HG02884 (cell line): ENCODE results near the gene PPP1R8.
"Not testable (repeated sequence)": the region's sequence is repeated elsewhere in the genome, so short reads cannot be mapped to it uniquely, and the experiment has no call there.

Experiments used
- ATAC-seq: cut with Tn5 transposase; IDR thresholded peaks from one replicate; pipeline ENCODE4 v1.9.1; 2021; ENCODE audit warnings: mild to moderate bottlenecking, moderate library complexity; ENCODE audit not compliant: unreplicated experiment

Gene PPP1R8

DNA sequence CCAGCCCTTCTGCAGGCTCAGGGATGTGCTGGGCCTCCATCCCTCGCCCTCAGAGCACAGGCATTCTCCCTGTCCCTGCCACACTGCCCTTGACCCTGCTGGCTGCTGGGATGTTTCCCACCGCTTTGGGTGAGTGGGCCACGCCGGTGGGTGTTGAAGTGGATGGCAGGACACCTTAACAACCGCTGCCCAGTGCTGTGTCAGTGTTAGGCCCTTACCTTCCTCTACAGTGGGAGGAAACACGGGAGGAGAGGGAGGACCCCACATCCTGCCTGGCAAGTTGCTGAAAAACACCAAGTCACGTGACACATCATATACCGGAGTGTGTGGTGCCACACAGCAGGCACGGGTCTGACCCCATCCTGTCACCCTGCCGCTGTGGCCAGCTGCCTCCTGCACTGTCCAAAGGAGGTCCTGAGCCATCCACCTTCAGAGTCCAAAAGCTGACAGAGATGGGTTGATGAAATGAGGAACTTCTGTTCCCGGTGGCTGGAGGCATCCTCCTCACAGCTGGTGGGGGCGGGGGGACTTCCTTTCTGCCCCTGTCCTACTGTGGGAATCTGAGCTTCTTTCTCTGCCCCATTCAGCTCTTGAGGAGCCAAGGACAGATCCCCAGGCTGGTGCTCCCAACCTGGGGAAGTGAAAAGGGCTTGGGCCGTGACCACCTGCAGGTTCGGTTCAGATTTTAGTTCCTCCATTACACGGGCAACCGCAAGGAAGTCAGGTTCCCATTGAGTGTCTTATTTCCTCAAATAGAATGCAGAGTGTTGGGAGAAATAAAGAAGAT, 38.5 kb downstream of the PPP1R8 start:
- ATAC-seq, result no peak

DNA sequence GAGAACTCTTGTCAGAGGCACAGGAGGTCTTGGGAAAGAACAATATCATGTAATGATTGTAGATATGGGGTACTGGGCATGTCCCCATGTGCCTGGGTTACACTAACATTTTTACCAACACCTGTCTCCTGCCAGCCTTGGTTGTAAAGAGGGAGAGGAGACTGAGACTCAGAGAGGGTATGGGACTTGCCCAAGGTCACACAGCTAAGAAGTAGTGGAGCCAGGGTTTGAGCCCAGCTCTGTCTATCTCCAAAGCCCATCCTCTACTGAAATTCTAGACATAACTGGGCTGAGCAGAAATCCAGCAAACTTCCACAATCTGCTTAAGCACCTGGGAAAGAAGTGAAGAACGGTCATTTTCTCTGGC, 39.1 kb downstream of the PPP1R8 start:
- ATAC-seq, result no peak

DNA sequence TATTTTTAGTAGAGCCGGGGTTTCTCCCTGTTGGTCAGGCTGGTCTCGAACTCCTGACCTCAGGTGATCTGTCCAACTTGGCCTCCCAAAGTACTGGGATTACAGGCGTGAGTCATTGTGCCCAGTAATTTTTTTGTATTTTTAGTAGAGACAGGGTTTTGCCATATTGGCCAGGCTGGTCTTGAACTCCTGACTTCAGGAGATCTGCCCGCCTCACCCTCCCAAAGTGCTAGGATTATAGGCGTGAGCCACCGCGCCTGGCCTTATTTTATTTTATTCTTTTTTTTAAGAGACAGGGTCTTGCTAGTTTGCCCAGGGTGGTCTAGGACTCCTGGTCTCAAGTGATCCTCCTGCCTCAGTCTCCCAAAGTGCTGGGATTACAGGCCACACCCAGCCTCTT, 40.5 kb downstream of the PPP1R8 start:
- not testable (repeated sequence) for ATAC-seq

DNA sequence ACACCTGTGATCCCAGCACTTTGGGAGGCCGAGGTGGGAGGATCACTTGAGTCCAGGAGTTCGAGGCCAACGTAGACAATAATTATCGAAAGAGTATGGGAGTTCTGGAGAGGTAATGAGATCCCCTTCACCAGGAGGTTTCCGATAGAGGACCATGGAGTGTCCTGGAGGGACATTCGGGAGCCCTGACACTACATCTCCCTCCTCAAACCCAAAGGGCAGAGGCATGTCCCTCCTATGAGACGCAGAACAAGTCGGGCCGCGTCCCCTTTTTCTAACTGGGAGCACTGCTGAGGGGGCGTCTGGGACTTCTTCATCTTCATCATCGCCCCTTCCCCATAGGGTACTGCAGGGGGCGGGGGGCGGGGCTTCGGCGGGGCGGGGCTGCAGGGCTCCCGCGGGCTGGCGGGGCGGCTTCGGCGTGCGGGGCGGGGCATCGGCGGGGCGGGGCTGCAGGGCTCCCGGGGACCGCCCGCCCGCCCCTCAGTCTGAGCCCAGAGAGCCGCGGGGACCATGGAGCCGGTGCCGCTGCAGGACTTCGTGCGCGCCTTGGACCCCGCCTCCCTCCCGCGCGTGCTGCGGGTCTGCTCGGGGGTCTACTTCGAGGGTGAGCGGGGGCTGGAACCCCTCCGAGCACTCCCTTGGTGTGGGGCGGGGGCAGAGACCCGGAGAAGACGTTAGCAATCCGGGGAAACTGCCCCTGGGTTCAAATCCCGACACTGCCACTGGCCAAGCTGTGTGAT, 41.6 kb downstream of the PPP1R8 start, which contains the start of gene THEMIS2:
Gene THEMIS2, plus strand, starts transcription at position 486 of the 743 bp plus-strand sequence. Its CDS starts 28 bp downstream, at position 514.
- ATAC-seq, result no peak

DNA sequence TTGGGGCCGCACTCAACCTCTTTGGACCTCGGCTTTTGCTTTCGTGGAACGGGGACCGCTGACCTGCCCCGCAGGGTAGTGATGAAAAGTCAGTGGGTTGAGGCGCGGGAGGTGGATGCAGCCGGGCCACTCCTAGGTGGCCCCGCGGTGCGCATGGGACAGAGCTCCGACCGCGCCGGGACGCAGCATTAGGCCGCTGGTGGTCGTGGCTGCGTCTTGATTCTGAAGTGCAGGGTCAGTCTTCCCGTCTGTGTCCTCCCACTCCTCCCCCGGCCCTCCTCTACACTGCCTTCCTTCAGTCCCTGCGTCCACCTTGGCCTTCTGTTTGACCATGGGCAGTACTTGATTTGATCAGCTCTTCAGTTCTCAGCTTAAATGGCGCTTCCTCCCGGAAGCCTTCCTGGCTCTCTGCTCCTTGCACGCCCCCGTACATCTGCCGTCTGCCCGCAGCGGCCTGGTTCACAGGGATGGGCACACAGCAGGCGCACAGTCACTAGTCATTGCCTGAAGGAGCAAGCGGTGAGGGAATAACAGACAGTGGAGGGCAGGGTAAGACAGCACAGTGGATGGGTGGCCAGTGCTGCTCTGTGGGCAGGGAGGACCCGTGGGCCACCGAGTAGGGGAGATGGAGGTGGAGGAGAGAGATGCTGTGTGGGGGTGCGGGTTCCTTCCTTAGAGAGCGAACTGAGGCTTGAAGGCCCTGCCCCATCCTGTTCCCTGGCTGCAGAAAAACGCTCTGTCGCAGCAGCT, 42.4 kb downstream of the PPP1R8 start:
- no peak for ATAC-seq

DNA sequence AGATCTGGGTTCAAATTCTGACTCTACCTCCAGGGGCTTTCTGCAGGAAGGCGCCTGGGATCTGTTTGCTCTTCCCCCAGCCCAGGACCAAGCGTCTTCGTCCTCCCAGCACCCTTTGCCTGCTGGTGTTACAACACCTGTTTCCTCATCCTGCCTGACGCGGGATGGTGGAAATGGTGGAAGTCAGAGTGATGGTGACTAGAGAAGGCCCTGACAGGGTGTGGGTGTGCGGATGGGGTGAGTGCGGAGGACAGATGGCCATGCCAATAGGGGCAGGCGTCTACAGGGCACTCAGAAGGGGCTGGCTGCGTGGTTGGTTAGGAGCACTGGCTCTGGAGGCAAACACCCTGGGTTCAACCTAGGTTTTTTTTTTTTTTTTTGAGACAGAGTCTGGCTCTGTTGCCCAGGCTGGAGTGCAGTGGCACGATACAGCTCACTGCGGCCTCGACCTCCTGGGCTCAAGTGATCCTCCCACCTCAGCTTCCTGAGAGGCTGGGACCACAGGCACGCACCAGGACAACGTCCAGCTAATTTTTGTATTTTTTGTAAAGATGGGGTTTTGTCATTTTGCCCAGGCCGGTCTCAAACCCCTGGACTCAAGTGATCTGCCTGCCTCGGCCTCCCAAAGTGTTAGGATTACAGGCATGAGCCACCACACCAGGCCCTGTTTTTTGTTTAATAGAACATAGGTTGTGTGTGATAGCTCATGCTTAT, 43.2 kb downstream of the PPP1R8 start:
- ATAC-seq, result no peak

DNA sequence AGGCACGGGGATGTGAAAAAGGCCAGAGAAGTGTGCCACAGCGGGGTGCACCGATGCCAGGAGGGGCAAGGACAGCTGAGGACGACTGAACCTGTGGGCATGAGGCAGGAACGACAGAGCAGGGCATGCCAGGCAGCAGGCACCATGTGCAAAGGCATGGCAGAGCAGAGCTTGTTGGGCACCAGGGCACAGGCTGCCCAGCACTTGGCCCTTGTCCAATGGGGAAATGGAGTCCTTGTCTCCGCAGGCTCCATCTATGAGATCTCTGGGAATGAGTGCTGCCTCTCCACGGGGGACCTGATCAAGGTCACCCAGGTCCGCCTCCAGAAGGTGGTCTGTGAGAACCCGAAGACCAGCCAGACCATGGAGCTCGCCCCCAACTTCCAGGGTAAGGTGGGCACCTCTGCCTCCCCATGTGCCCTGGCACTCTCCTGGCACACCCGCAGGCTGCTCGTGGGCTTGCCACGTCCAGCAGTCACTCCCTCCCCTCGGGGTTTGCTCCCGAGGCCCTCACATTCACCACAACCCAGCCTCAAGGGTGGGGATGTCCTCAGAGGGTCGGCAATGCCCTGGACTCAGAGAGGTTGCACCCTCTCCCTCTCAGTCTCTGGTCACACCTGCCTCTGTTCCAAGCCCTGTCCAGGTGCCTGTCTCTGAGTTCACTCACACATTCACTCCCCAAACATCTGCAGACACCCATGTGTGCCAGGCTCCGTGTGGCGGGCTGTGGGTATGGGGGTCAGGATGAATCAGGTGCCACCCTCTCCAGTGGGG, 45.9 kb downstream of the PPP1R8 start:
- no peak for ATAC-seq

DNA sequence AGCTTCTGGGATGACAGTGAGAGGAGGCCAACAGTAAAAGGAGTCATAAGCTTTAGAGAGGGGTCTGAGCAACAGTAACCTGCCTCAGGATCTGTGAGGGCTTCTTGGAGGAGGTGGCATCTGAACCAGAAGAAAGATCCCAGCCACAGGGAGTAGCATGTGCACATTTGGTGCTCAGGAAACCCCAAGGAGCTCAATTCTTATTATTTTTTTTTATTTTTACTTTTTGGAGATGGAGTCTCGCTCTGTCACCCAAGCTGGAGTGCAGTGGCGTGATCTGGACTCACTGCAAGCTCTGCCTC, 46.5 kb downstream of the PPP1R8 start:
- no peak for ATAC-seq

DNA sequence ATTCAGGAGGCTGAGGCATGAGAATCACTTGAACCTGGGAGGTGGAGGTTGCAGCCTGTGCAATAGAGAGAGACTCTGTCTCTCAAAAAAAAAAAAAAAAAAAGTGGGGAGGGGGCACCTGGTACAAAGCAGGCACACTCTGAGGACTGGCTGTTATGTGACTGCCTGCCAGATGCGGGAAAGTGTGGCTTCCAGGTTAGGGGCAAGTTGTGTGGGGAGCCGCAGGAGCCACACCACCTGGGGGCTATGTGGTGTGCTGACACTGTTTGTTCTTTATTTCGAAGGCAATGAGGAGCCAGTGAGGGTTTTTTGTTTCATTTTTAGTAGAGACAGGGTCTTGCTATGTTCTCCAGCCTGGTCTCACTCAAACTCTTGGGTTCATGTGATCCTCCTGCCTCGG, 47.5 kb downstream of the PPP1R8 start:
- ATAC-seq, result no peak

DNA sequence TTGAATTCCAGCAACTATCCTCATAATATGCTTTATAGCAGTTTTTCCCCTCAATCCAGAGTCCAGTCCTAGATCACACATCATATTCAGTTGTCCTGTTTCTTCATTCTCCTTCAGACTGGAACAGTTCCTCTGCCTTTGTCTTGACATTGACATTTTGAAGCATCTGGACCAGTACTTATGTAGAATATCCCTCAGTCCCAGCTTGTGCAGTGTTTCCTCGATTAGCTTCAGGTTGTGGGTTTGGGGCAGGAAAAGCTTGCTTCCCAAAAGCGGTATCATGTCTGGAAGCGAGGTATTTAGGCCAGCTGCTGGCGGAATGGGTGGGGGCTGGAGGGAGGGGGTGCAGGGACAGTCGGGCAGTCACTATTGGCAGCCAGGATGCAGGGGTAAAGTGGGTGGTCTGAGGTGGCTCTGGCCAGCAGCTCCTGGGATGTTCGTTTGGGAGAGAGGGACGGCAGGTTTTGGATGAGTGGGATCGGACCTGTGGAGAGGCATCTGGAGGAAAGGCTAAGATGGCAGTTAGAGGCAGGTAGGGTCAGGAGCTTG, 48.3 kb downstream of the PPP1R8 start:
- ATAC-seq, result no peak

DNA sequence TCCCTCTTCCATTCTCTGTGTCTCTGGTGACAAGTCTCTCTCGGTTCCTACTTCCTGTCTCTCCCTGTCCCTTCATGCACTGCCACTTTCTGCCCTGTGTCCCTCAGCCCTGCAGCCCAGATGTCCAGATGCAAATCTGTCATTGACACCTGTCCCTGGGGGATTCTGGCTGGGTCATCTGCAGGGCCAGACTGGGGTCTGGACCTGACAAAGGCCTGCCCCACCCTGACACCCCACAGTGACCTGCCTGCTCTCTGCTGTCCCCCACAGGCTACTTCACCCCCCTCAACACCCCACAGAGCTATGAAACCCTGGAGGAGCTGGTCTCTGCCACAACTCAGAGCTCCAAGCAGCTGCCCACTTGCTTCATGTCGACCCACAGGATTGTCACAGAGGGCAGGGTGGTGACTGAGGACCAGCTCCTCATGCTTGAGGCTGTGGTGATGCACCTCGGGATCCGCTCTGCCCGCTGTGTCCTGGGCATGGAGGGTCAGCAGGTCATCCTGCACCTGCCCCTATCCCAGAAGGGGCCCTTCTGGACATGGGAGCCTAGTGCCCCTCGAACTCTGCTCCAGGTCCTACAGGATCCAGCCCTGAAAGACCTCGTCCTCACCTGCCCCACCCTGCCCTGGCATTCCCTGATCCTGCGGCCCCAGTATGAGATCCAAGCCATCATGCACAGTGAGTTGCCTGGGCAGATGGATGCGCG, 48.9 kb downstream of the PPP1R8 start:
- ATAC-seq, result no peak

DNA sequence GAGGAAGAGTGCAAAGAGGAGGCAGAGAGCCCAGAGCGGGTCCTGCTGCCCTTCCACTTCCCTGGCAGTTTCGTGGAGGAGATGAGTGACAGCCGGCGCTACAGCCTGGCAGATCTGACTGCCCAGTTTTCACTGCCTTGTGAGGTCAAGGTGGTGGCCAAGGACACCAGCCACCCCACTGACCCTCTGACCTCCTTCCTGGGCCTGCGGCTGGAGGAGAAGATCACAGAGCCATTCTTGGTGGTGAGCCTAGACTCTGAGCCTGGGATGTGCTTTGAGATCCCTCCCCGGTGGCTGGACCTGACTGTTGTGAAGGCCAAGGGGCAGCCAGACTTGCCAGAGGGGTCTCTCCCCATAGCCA, 51.9 kb downstream of the PPP1R8 start:
- no peak for ATAC-seq

DNA sequence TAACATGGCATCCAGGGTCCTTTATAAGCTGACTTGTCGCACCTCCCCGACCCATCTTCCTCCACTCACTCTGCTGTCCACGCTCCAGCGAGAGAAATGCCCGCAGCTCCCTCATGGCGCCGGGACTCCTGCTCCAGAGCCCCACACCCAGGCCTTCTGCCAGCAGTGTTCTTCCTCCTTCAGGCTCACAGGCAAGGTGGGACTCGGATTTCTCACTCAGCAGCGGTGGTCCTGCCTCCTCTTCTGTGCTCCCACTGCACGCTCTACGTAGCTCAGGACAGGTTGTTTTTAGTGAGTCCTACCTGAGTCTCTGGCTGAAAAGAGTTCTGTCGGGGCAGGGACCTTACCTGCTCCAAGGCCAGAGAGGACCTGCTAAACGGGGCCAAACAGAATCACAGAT, 53.0 kb downstream of the PPP1R8 start:
- ATAC-seq, result no peak

DNA sequence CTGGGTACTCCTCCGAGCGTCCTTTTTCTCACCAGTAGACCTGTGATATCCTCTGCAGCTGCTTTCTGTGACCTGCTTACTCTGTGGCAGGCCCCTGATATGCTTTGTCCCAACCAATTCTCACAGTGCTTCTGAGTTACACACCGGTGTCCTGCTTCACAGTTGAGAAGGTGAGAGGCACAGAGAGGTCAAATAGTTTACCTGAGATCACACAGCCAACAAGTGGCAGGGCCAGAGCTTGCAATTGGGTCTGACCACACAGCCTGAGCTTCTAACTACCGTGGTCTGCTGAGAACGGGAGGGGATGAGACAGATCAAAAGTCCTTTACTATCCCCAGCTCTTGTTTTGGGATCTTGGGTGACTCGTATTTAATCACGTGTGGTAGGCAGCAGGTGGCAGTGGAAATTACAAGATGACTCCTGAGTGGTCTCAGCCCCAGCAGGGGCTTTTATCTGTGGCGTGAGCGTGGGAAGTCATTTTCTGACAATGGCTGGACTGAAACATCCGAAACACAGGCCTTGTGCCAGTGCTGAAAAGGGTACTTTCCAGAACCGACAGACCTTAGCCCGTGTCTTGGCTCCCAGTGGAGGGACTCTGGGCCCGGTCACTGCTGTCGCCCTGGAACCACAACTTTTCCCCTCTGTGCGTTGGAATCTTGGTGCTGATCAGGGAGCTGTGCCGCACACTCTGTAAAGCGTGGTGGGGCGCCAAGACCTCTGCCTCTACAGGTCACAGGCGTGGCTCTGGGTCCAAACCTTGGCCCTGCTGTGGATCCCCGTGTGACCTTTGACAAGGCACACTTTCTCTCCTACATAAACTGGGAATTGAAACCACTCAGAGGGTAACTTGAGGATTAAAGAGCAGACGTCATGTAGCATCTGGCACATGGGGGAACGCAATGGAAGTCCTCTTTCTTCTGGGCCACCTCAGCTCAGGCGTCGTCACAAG, 53.7 kb downstream of the PPP1R8 start:
- ATAC-seq, result no peak

DNA sequence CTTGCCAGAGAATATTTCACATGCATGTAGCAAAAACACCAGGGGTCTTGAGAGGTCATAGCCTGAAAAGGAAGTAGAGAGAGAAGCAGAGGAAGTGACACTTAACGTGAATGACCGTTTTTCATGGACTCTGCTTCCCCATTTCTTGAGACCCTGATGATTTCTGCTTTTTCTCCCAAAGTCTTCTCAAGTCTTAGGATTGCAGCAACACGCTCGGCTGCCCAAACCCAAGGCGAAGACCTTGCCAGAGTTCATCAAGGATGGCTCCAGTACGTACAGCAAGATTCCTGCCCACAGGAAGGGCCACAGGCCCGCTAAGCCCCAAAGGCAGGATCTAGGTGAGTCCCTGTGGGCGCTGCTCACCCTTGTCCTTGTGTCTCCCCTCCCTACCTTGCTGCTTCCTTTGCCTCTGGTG, 54.5 kb downstream of the PPP1R8 start:
- no peak for ATAC-seq

DNA sequence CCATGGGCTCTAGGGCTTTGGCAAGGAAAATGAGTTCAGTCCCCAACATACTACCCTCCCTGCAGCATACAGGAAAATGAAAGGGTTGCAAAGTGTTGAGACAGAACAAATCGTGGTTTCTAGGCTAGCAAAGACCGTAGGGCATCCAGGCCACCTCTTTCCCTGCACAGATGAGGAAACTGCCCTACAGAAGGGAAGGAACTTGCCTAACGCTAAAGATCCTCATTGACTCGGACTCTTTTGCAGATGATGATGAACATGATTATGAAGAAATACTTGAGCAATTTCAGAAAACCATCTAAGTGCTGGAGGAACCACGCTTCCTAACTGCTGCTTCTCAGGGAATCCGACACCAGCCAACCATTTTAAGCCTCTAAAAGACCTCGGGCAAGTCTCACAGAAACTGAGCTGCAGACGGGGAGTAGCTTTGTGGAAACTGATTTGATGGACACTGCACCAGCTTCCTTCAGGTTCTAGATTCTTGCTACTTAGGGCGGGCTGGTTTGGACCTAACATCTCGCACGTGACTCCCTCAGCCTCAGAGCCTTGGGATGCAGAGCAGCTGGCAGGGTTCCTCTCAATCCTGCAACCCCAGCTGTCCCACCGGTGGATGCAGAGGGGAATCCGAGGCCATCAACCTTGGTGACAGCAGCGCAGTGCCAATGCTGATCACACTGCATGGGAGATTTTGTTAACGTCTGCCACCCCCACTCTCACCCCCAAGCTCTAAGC, 55.2 kb downstream of the PPP1R8 start:
- no peak for ATAC-seq

DNA sequence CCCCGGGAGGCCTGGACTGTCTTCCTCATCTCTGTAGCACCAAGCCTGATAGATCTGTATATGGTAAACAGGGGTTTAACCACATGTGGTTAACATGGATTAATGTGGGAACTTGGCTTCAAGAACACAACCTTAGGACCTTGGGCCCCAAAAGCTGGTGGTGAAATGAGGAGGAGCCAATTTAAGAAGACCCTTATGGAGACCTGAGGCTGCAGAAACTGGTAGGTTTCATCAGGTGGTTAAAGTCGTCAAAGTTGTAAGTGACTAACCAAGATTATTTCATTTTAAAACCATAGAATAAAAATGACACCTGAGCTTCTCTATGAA, 55.7 kb downstream of the PPP1R8 start:
- no peak for ATAC-seq

DNA sequence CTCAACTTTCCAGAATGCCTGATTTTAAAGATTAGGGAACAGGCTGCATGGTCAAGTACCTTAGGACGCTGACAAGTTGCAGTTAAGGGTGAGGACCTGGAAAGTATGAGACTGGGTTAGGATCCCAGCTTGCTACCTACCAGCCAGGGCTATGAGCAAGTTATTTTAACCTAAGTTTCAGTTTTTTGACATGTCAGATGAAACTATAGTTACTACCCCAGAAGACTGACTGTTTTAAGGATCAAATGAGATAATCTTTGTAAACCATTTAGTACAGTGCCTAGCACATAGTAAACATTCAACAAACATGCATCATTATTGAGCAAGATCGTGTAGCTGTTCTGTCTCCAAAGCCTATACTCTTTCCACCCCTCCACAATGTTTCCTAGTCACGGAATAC, 56.2 kb downstream of the PPP1R8 start:
- ATAC-seq, result no peak
